ENCODE data around the gene PSMA8.

GRCh38 chr18:26127786-26128185 is 5.9 kb upstream of the PSMA8 start:
- no peak for TF ChIP-seq POLR2A (IDR thresholded peaks at IDR 0.05)
- TF ChIP-seq, protein P1, sequence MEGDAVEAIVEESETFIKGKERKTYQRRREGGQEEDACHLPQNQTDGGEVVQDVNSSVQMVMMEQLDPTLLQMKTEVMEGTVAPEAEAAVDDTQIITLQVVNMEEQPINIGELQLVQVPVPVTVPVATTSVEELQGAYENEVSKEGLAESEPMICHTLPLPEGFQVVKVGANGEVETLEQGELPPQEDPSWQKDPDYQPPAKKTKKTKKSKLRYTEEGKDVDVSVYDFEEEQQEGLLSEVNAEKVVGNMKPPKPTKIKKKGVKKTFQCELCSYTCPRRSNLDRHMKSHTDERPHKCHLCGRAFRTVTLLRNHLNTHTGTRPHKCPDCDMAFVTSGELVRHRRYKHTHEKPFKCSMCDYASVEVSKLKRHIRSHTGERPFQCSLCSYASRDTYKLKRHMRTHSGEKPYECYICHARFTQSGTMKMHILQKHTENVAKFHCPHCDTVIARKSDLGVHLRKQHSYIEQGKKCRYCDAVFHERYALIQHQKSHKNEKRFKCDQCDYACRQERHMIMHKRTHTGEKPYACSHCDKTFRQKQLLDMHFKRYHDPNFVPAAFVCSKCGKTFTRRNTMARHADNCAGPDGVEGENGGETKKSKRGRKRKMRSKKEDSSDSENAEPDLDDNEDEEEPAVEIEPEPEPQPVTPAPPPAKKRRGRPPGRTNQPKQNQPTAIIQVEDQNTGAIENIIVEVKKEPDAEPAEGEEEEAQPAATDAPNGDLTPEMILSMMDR (IDR thresholded peaks at IDR 0.05) = no peak

Data from body of pancreas (tissue), 4 donors.